Neural progenitor cell (in vitro differentiated cells): ENCODE measurements around the gene ZNF202.

Experiments used
- EZH2 ChIP-seq: fragments of 200-600 bp; sonication (generic); IDR thresholded peaks from 2 replicates; pipeline ENCODE4 v1.6.1; 2017; ENCODE audit warnings: antibody characterized with exemption, mild to moderate bottlenecking, moderate library complexity
- EZH2phosphoT487 ChIP-seq: fragments of 200-600 bp; sonication (generic); IDR thresholded peaks from 2 replicates; pipeline ENCODE4 v1.6.1; 2017; ENCODE audit warnings: antibody characterized with exemption
- TF ChIP-seq, protein P1 (sequence below): fragments of 200-600 bp; sonication (generic); IDR thresholded peaks from 2 replicates; pipeline ENCODE4 v1.5.1; 2017; ENCODE audit warnings: antibody characterized with exemption, mild to moderate bottlenecking

DNA sequence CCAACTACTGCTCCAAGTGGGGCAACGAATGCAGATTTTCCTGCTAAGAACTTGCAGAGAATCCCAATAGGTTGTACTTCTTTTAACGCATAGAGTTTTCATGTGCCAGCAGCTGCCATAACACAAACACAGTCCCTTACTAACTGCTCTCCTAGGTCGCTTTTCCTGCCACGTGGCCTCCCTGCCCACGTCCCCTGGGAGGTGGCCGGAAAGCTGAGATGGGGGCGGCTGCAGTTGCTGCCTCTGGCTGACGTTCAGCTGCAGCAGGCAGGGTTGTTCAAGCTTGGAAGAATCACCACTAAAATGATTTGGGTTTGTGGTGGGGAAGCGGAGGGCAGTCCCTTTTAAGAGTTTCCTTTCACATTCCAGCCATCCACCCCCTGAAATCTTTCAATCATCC, 39.3 kb downstream of the ZNF202 start:
- TF ChIP-seq, protein P1, sequence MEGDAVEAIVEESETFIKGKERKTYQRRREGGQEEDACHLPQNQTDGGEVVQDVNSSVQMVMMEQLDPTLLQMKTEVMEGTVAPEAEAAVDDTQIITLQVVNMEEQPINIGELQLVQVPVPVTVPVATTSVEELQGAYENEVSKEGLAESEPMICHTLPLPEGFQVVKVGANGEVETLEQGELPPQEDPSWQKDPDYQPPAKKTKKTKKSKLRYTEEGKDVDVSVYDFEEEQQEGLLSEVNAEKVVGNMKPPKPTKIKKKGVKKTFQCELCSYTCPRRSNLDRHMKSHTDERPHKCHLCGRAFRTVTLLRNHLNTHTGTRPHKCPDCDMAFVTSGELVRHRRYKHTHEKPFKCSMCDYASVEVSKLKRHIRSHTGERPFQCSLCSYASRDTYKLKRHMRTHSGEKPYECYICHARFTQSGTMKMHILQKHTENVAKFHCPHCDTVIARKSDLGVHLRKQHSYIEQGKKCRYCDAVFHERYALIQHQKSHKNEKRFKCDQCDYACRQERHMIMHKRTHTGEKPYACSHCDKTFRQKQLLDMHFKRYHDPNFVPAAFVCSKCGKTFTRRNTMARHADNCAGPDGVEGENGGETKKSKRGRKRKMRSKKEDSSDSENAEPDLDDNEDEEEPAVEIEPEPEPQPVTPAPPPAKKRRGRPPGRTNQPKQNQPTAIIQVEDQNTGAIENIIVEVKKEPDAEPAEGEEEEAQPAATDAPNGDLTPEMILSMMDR = no peak
- no peak for TF ChIP-seq EZH2
- TF ChIP-seq EZH2phosphoT487 = no peak
